AML-193 (cell line): ENCODE results near the gene LRRC72.
"Not testable (repeated sequence)": the region's sequence is repeated elsewhere in the genome, so short reads cannot be mapped to it uniquely, and the experiment has no call there.

ENCODE experiments used
- DNase-seq, 2 experiments: peaks; one replicate each; lab custom pipeline; 2025; lab: John Stamatoyannopoulos, UW

The LRRC72 gene

GRCh38 chr7:16579216-16579615, 52.6 kb downstream of the LRRC72 start:
- DNase-seq: no peak

DNA sequence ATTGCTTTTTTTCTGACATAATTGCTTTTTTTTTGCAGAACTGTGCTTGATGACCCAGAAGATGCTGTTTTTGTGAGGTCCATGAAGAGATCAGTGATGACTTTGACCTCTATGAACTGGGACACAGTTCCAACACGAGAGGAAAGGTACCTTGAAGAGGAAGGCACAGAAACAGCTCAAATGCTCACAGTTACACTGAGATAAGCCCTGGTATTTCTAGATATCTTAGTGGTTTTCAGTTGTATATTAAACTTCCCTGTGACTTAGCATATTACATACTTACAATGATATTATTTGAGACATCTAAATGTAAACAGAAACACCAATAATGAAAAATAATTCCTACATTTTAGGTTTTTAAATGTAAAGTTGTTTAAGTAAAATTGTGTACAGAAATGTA, 54.7 kb downstream of the LRRC72 start:
- no peak for DNase-seq

DNA sequence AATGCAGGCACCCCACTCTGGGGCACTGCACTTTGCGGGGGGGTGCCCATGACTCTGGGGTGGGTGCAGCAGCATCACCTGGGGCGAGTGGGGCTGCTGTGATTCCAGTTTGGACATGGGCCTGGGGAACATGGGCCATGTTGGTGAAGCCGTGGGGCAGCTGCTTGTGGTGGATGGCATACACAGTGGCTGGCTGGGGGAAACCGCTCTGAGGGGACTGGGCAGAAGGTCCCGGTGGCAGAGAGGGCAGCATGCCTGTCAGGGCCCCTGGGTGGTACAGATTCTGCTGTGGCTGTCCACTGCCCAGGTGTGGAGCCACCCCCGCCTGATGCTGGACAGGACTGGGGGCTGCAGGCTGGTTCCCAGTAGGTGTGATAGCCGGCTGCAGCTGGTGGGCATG, 57.2 kb downstream of the LRRC72 start:
- DNase-seq: no peak

DNA sequence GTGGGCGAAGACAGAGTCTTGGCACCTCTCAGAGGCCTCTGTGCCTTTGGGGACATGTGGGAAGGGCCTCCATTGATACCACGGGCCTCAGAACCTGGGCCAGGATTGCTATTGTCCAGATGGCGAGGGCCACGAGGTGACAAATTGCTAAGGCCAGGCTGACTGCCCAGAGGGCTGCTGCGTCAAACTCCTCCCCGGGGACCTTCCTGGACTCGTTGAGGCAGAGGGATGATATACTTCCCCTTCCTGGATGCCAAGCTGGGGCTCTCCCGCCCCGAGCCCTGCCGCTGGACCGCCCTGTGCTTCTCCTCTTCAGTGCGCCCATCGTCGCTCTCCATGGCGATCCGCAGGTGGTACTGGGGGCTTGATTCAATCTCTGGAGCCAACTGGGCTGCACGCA, 58.9 kb downstream of the LRRC72 start:
- no peak for DNase-seq

DNA sequence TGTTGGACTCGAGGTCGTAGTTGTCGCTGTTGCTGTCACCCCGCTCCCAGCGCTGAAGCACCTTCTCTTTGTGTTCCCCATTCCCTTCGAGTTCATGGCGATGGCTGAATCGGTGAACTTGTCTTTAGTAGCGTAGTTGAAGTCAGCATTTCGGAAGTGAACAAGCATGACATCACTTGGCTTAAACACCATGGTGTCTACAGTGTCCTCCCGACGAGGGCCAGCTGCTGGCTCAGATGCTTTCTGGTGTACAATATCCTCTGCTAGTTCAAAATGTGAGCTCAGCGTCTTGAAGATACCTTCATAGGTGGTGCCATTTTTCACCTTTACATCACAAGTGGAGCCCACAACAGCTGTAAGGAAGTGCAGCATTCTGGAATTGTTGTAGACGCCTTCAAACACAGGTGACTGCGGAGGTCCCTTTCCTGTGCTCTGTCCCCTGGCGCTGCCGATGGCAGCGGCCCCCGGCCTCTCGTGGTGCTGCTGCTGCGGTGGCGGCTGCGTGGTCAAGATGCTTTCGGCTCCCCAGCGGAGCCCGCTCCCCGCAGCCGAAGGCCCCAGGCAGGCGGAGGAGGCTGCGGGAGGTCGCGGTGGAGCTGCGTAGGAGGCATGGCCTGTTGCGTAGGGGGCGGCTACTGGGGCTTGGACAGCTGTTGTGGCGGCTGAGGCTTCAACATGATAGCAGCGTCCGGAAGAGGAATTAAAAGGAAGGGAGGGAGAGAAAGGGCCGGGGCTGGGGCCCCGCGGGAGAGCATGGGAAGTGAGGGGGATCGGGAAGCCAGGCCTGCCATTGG, 59.7 kb downstream of the LRRC72 start:
- no peak for DNase-seq

- DNase-seq: no peak
Measured at GRCh38 chr7:16587129-16587528, 60.5 kb downstream of the LRRC72 start.

- DNase-seq: no peak
Measured at GRCh38 chr7:16587790-16588189, 61.2 kb downstream of the LRRC72 start.

DNA sequence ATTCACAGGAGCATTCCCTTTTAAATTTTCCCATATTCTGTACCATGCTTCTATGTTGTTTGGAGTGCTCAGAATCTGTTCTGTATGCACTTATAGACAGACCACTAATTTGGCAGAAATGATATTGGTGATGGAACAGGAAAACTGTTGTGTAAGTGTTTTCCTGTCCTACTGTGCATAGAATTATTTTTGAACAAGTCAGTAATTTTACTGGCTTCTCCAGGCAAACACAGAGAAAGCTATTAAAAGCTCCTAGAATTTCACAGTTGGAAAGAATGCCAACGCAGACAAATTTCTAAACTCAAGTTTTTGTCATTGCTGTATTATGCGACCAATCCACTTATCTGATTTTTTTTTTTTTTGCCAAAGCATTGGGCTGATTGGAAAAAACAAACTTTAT, 63.3 kb downstream of the LRRC72 start:
- no peak for DNase-seq

GRCh38 chr7:16590424-16590823, 63.8 kb downstream of the LRRC72 start:
- no peak for DNase-seq

DNA sequence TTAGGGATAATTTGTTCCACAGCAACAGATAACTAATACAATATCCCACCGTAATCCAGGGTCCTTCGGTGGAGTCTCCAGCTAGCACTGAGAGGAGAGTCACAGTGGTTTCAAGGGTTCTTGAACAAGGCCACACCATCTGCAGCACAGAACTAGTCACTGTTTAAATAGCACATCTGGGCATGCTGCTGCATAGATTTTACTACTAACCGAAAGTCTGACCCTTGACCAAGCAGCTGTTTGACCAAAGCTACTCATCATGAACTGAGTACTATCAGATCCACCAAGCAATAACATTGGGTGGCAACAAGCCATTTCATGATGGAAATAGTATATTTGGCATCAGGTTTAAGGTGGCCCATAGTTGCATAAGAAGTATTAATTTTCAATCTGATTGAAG, 65.8 kb downstream of the LRRC72 start:
- DNase-seq: no peak

- DNase-seq: no peak
Measured at GRCh38 chr7:16594061-16594460, 67.4 kb downstream of the LRRC72 start.

GRCh38 chr7:16594676-16595075, 68.1 kb downstream of the LRRC72 start:
- no peak for DNase-seq

DNA sequence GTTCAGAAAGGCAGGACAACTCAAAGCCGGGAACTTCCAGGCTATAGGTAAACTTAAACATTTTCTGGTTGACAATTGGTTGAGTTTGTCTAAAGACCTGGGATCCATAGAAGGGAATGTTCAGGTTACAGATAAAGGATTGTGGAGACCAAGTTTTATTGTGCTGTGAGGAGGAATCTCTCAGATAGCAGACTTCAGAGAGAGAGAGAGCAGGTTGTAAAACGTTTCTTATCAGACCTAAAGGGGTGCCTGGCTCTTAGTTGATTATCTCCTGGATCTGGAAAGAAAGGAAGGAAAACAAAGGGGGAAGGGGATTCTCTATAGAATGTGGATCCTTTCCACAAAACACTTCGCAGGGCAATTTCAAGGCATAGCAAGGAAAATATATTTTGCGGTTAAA, 69.0 kb downstream of the LRRC72 start:
- DNase-seq: not testable (repeated sequence)

- DNase-seq: no peak
Measured at GRCh38 chr7:16598015-16598414, 71.4 kb downstream of the LRRC72 start.

DNA sequence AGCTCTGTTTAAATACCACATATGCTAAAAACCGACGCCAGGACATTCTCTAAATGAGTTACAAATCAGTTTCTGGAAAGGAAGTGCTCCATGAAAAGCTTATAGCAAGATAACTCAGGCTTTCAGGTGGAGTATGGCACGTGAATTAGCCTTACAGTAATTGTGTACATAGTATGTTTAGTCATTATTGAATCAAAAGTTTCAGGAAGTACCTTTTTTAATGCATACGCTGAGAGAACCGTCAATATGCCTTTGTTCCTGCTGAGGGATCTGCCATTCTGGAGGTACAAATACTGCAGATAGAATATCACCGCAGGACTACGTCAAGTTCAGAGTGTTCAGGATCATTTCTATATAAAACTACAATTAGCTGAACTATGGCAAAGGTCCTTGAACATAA, 73.2 kb downstream of the LRRC72 start:
- DNase-seq: no peak

GRCh38 chr7:16603633-16604032, 77.0 kb downstream of the LRRC72 start:
- no peak for DNase-seq

DNA sequence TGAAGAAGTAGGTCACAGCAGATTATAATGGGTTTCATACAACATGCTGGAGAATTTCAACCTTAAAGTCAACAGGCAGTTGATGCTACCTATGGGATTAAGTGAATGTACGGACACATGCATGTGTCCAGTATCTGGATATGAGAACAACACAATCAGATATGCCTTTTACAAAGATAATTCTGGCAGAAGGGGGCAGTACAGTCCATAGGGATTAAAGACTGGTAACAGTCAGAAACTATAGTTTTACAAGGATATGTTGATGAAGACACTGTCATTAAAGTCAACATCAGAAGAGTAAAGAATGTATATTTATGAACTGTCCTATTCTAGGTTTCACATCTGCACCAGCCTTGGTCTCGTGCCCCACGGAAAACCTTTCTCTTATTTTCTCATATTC, 77.4 kb downstream of the LRRC72 start:
- peak in 1 of 2 experiments; percentile 16 for DNase-seq

GRCh38 chr7:16606704-16607103, 80.1 kb downstream of the LRRC72 start:
- no peak for DNase-seq

GRCh38 chr7:16609842-16610450, 83.3 kb downstream of the LRRC72 start:
- no peak for DNase-seq

- DNase-seq: no peak
Measured at GRCh38 chr7:16611711-16612110, 85.1 kb downstream of the LRRC72 start.

DNA sequence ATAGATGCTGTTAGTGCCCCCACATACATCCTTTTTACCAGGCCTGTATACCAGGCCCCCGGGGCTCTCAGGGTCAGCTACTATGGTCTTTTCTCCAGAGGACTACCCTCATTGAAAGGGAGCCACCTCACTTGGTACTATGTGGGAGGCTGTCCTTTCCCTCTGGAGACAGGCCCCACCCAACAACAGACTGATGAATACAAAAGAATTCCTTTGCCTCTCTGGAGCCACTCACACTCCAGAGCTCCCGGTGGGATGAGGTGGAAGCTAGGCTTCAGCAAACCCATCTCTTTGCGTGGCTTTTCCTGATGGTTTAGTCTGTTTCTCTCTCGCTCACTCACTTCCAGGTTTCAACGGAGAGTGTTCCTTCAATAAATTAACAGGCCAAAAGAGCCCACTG, 88.6 kb downstream of the LRRC72 start:
- DNase-seq: no peak

- DNase-seq: no peak
Measured at GRCh38 chr7:16616122-16616521, 89.5 kb downstream of the LRRC72 start.

DNA sequence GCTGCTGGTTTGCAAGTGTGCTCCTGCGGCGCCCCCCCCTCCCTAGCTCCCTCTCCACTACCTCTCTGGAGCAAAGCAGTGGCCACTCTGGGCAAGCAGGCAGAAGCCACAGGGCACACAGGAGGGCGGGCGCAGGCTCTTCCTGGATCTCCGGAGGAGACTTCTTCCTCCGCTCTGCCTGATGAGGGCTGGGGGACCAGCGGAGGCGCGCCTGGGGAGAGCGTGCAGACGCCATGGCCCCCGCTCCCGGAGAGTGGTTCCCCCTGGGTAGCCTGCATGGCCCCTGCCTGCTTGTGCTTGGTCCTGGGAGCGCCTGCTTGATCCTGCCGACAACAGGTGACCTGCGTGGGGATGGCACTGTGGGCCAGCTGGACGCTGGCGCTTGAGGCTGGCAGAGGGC, 89.9 kb downstream of the LRRC72 start:
- DNase-seq: no peak

DNA sequence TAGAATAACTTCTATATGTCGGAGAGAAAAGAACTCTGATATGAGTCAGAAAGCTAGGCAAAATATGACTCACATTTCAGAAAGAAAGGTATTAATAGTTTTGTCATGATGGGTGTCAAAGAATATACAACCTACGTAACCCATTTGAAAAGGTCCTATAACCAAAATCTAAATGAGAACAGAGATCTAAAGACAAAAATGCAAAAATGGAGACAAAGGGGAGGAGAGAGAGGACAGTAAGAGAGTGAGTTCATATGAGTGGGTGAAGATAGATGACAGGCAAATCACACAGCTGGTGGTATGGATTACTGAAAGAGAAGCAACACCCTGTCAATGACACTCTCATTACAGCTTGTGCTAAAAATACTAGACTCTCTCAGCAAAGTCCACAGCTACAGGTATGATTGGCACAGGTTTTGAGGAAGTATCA, 93.4 kb downstream of the LRRC72 start:
- no peak for DNase-seq
